GM23338 (cell line): Measurements from ENCODE around the gene RHOB. TPM values are rescaled to one million over a fixed set of nuclear protein-coding genes. Genes with fewer than 3 reads are reported as not detected.

ENCODE experiments used
- ETS1 ChIP-seq: IDR thresholded peaks from 2 replicates; pipeline ENCODE4 v1.6.1; 2016; ENCODE audit warnings: antibody characterized with exemption
- JUNB ChIP-seq: IDR thresholded peaks from one replicate; pipeline ENCODE4 v1.6.1; 2016; ENCODE audit warnings: antibody characterized with exemption; ENCODE audit not compliant: unreplicated experiment
- POLR2AphosphoS5 ChIP-seq: IDR thresholded peaks from 2 replicates; pipeline ENCODE4 v1.6.1; 2016; ENCODE audit warnings: antibody characterized with exemption, low read depth
- STAT1 ChIP-seq: IDR thresholded peaks from one replicate; pipeline ENCODE4 v1.6.1; 2016; ENCODE audit warnings: antibody characterized with exemption; ENCODE audit not compliant: unreplicated experiment
- ZNF114 ChIP-seq: fragments of 250-450 bp; sonication (Bioruptor Pico); IDR thresholded peaks from 2 replicates; pipeline ENCODE4 v1.5.0; 2020; ENCODE audit warnings: mild to moderate bottlenecking, moderate library complexity
- ZNF331 ChIP-seq: fragments of 250-450 bp; sonication (Bioruptor Pico); IDR thresholded peaks from 2 replicates; pipeline ENCODE4 v1.5.0; 2020; ENCODE audit warnings: low read depth, mild to moderate bottlenecking, moderate library complexity
- ZNF462 ChIP-seq: fragments of 250-450 bp; sonication (Bioruptor Pico); IDR thresholded peaks from 2 replicates; pipeline ENCODE4 v1.5.0; 2020; ENCODE audit warnings: mild to moderate bottlenecking, moderate library complexity
- polyA plus RNA-seq: library from polyadenylated mRNA; unstranded; fragments of >200 nt; fragmentation: Nextera tagmentation; extraction: Ambion mirVana; gene quantifications from 2 replicates; pipeline ENCODE4 v1.2.1, GENCODE V29; 2016
- total RNA-seq: library from RNA; depleted of rRNA; stranded (reverse); fragments of >200 nt; shearing (Covaris generic); gene quantifications from 2 replicates; pipeline ENCODE4 v1.2.3, GENCODE V29; 2014

Gene RHOB
- total and polyA plus RNA-seq, 2 experiments from 2014 or later: 6.6 to 26.9 TPM

GRCh38 chr2:20449501-20450200, 2.8 kb downstream of the RHOB start (continued):
- TF ChIP-seq ZNF462 (CRISPR knock-in tag) (no peak), POLR2AphosphoS5 (no peak), ZNF114 (no peak), STAT1 (no peak), JUNB (no peak), ZNF331 (no peak), ETS1 (no peak)
